HEK293 (cell line): ENCODE data around the gene CTIF.

ENCODE experiments used
- ZNF138 ChIP-seq: fragments of 450-650 bp; formaldehyde crosslinking; IDR thresholded peaks from 2 replicates; pipeline ENCODE4 v1.5.1; 2016; ENCODE audit warnings: missing biosample characterization, missing genetic modification characterization, borderline replicate concordance
- ZNF558 ChIP-seq: fragments of 450-650 bp; formaldehyde crosslinking; IDR thresholded peaks from 2 replicates; pipeline ENCODE4 v1.5.1; 2016; ENCODE audit warnings: missing biosample characterization, missing genetic modification characterization
- ZNF677 ChIP-seq: fragments of 450-650 bp; IDR thresholded peaks from 2 replicates; pipeline ENCODE4 v1.5.0; 2018; ENCODE audit warnings: missing biosample characterization, mild to moderate bottlenecking, missing genetic modification characterization, moderate library complexity
- ZXDB ChIP-seq: fragments of 450-650 bp; formaldehyde crosslinking; IDR thresholded peaks from 2 replicates; pipeline ENCODE4 v1.5.1; 2016; ENCODE audit warnings: missing biosample characterization, missing genetic modification characterization
- TF ChIP-seq, protein P1 (sequence below): fragments of 450-650 bp; formaldehyde crosslinking; IDR thresholded peaks from 2 replicates; pipeline ENCODE4 v1.5.1; 2016; ENCODE audit warnings: missing biosample characterization, missing genetic modification characterization
- TF ChIP-seq, protein P2 (sequence below): fragments of 450-650 bp; formaldehyde crosslinking; IDR thresholded peaks from 2 replicates; pipeline ENCODE4 v1.5.1; 2016; ENCODE audit warnings: missing biosample characterization, missing genetic modification characterization

DNA sequence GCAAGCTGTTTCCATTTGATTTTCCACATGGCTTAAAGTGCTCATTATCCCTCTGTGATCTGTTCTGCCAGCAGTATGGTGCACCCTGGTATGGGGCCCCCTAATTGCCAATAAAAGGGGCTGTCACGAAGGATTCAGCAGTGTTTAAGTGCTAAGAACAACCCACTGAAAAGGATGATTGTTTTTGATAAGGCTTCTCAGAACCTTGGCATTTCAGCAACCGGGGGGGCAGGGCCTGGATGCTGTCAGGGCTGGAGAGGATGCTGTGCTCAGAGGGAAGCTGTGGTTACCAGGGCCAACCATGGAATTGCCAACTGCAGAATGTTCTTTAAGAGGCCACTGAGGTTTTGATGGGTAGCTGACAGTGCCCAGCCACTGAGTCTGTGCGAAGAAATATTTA, 117.8 kb downstream of the CTIF start:
- TF ChIP-seq, protein P1, sequence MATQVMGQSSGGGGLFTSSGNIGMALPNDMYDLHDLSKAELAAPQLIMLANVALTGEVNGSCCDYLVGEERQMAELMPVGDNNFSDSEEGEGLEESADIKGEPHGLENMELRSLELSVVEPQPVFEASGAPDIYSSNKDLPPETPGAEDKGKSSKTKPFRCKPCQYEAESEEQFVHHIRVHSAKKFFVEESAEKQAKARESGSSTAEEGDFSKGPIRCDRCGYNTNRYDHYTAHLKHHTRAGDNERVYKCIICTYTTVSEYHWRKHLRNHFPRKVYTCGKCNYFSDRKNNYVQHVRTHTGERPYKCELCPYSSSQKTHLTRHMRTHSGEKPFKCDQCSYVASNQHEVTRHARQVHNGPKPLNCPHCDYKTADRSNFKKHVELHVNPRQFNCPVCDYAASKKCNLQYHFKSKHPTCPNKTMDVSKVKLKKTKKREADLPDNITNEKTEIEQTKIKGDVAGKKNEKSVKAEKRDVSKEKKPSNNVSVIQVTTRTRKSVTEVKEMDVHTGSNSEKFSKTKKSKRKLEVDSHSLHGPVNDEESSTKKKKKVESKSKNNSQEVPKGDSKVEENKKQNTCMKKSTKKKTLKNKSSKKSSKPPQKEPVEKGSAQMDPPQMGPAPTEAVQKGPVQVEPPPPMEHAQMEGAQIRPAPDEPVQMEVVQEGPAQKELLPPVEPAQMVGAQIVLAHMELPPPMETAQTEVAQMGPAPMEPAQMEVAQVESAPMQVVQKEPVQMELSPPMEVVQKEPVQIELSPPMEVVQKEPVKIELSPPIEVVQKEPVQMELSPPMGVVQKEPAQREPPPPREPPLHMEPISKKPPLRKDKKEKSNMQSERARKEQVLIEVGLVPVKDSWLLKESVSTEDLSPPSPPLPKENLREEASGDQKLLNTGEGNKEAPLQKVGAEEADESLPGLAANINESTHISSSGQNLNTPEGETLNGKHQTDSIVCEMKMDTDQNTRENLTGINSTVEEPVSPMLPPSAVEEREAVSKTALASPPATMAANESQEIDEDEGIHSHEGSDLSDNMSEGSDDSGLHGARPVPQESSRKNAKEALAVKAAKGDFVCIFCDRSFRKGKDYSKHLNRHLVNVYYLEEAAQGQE: no peak
- TF ChIP-seq ZXDB (tag by site-specific recombination): no peak
- no peak for TF ChIP-seq ZNF677 (tag by site-specific recombination)
- TF ChIP-seq, protein P2, sequence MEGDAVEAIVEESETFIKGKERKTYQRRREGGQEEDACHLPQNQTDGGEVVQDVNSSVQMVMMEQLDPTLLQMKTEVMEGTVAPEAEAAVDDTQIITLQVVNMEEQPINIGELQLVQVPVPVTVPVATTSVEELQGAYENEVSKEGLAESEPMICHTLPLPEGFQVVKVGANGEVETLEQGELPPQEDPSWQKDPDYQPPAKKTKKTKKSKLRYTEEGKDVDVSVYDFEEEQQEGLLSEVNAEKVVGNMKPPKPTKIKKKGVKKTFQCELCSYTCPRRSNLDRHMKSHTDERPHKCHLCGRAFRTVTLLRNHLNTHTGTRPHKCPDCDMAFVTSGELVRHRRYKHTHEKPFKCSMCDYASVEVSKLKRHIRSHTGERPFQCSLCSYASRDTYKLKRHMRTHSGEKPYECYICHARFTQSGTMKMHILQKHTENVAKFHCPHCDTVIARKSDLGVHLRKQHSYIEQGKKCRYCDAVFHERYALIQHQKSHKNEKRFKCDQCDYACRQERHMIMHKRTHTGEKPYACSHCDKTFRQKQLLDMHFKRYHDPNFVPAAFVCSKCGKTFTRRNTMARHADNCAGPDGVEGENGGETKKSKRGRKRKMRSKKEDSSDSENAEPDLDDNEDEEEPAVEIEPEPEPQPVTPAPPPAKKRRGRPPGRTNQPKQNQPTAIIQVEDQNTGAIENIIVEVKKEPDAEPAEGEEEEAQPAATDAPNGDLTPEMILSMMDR (tag by site-specific recombination): no peak
- TF ChIP-seq ZNF558: no peak
- no peak for TF ChIP-seq ZNF138 (tag by site-specific recombination)
